GM23338 (cell line): ENCODE measurements around the gene AGRN. TPM values are rescaled to one million over a fixed set of nuclear protein-coding genes. Genes with fewer than 3 reads are reported as not detected.

Experiments used
- ATAC-seq: fragments of 200-7000 bp; cut with Tn5 transposase; 3 replicates; pipeline ENCODE4 v1.9.1; 2020
- DNase-seq: peaks from one replicate; pipeline ENCODE4 v3.0.0-alpha.2; 2015; ENCODE audit warnings: low spot score
- H2AFZ ChIP-seq: fragments of 200-600 bp; sonication (generic); 2 replicates; pipeline ENCODE4 v1.8.0; 2016; ENCODE audit warnings: antibody characterized with exemption, mild to moderate bottlenecking, moderate library complexity
- H3F3A ChIP-seq: fragments of 200-600 bp; sonication (generic); replicated peaks from 2 replicates; pipeline ENCODE4 v1.8.0; 2017; ENCODE audit warnings: antibody characterized with exemption, mixed run types, low read depth
- H3K27ac ChIP-seq: fragments of 200-600 bp; sonication (generic); 2 replicates; pipeline ENCODE4 v1.6.1; 2016; ENCODE audit warnings: low read depth
- H3K27me3 ChIP-seq: fragments of 200-600 bp; sonication (generic); 2 replicates; pipeline ENCODE4 v1.8.0; 2016; ENCODE audit warnings: mild to moderate bottlenecking, mixed run types, moderate library complexity; ENCODE audit not compliant: insufficient read depth
- H3K36me3 ChIP-seq: fragments of 200-600 bp; sonication (generic); 2 replicates; pipeline ENCODE4 v1.8.0; 2016; ENCODE audit warnings: mild to moderate bottlenecking; ENCODE audit not compliant: insufficient read depth
- H3K4me1 ChIP-seq: fragments of 200-600 bp; sonication (generic); 2 replicates; pipeline ENCODE4 v1.8.0; 2016; ENCODE audit warnings: mild to moderate bottlenecking, moderate library complexity; ENCODE audit not compliant: insufficient read depth
- H3K4me2 ChIP-seq: fragments of 200-600 bp; sonication (generic); 2 replicates; pipeline ENCODE4 v1.7.1; 2017; ENCODE audit warnings: mixed run types
- H3K4me3 ChIP-seq: fragments of 200-600 bp; sonication (generic); 2 replicates; pipeline ENCODE4 v1.6.1; 2016; ENCODE audit warnings: mixed run types
- H3K79me2 ChIP-seq: fragments of 200-600 bp; sonication (generic); replicated peaks from 2 replicates; pipeline ENCODE4 v1.8.0; 2017; ENCODE audit warnings: mild to moderate bottlenecking; ENCODE audit not compliant: insufficient read depth
- H3K9me2 ChIP-seq: fragments of 200-600 bp; sonication (generic); 2 replicates; pipeline ENCODE4 v1.8.0; 2017; ENCODE audit not compliant: insufficient read depth
- H4K20me1 ChIP-seq: fragments of 200-600 bp; sonication (generic); replicated peaks from 2 replicates; pipeline ENCODE4 v1.8.0; 2017; ENCODE audit warnings: mild to moderate bottlenecking; ENCODE audit not compliant: insufficient read depth
- H3K27ac Mint-ChIP-seq: 2 replicates; pipeline ENCODE4 v1.8.0; 2020; ENCODE audit warnings: inconsistent platforms, mild to moderate bottlenecking, moderate library complexity, mixed read lengths
- H3K27me3 Mint-ChIP-seq: 3 replicates; pipeline ENCODE4 v1.8.0; 2022; ENCODE audit warnings: low read depth, mild to moderate bottlenecking, moderate library complexity, mixed read lengths, inconsistent platforms; ENCODE audit not compliant: insufficient read depth, poor library complexity
- H3K36me3 Mint-ChIP-seq: 3 replicates; pipeline ENCODE4 v1.8.0; 2021; ENCODE audit warnings: low read depth, mild to moderate bottlenecking, inconsistent platforms, moderate library complexity, mixed read lengths
- H3K4me1 Mint-ChIP-seq: 3 replicates; pipeline ENCODE4 v1.8.0; 2020; ENCODE audit warnings: mild to moderate bottlenecking, inconsistent platforms, mixed read lengths
- H3K4me3 Mint-ChIP-seq: 3 replicates; pipeline ENCODE4 v1.8.0; 2021; ENCODE audit warnings: moderate library complexity, mild to moderate bottlenecking, inconsistent platforms, mixed read lengths
- H3K9me3 Mint-ChIP-seq: 3 replicates; pipeline ENCODE4 v1.8.0; 2020; ENCODE audit warnings: moderate library complexity, mild to moderate bottlenecking, inconsistent platforms, mixed read lengths
- JUNB ChIP-seq: IDR thresholded peaks from one replicate; pipeline ENCODE4 v1.6.1; 2016; ENCODE audit warnings: antibody characterized with exemption; ENCODE audit not compliant: unreplicated experiment
- POLR2AphosphoS5 ChIP-seq: IDR thresholded peaks from 2 replicates; pipeline ENCODE4 v1.6.1; 2016; ENCODE audit warnings: antibody characterized with exemption, low read depth
- REST ChIP-seq: IDR thresholded peaks from one replicate; pipeline ENCODE4 v1.6.1; 2018; ENCODE audit warnings: antibody characterized with exemption; ENCODE audit not compliant: unreplicated experiment
- ZNF331 ChIP-seq: fragments of 250-450 bp; sonication (Bioruptor Pico); IDR thresholded peaks from 2 replicates; pipeline ENCODE4 v1.5.0; 2020; ENCODE audit warnings: low read depth, mild to moderate bottlenecking, moderate library complexity
- ZNF462 ChIP-seq: fragments of 250-450 bp; sonication (Bioruptor Pico); IDR thresholded peaks from 2 replicates; pipeline ENCODE4 v1.5.0; 2020; ENCODE audit warnings: mild to moderate bottlenecking, moderate library complexity
- polyA plus RNA-seq: library from polyadenylated mRNA; unstranded; fragments of >200 nt; fragmentation: Nextera tagmentation; extraction: Ambion mirVana; gene quantifications from 2 replicates; pipeline ENCODE4 v1.2.1, GENCODE V29; 2016
- total RNA-seq: library from RNA; depleted of rRNA; stranded (reverse); fragments of >200 nt; shearing (Covaris generic); gene quantifications from 2 replicates; pipeline ENCODE4 v1.2.3, GENCODE V29; 2014

The AGRN gene
- total and polyA plus RNA-seq, 2 experiments from 2014 or later: 12.3 to 185 TPM

GRCh38 chr1:1001057-1001783, 18.7 kb upstream of the AGRN start:
- H3K4me1 ChIP-seq: peaks cover 16% of the 10 kb centered on the region
- TF ChIP-seq POLR2AphosphoS5: no peak
- TF ChIP-seq REST: no peak
- TF ChIP-seq ZNF331 (CRISPR knock-in tag): no peak
- TF ChIP-seq ZNF462 (CRISPR knock-in tag): no peak
- TF ChIP-seq JUNB: no peak
- no peaks in the 10 kb centered on the region for H3K79me2 ChIP-seq
- H3K9me2 ChIP-seq: no peaks in the 10 kb centered on the region
- H3K36me3 Mint-ChIP-seq: no peaks in the 10 kb centered on the region; the same call in 2 of the 3 replicates
- H3K27ac Mint-ChIP-seq: no peak overlapping the region
- H3K4me2 ChIP-seq: peak overlapping the region; percentile 88
- ATAC-seq (peak; percentile 0; the same call in 1 of the 3 replicates), DNase-seq (peak; percentile 69)
- peaks cover 2% of the 10 kb centered on the region; the same call in 1 of the 3 replicates for H3K9me3 Mint-ChIP-seq
- peaks cover 6% of the 10 kb centered on the region; the same call in 1 of the 2 replicates for H3F3A ChIP-seq
- H2AFZ ChIP-seq: peak overlapping the region; percentile 72
- H3K4me3 Mint-ChIP-seq: peak overlapping the region; percentile 71
- peak overlapping the region; percentile 71 for H3K4me3 ChIP-seq
- H4K20me1 ChIP-seq: no peaks in the 10 kb centered on the region
- H3K27me3 ChIP-seq: peaks cover 86% of the 10 kb centered on the region
- H3K4me1 Mint-ChIP-seq: peaks cover 15% of the 10 kb centered on the region
- H3K27me3 Mint-ChIP-seq: peaks cover 70% of the 10 kb centered on the region
- H3K36me3 ChIP-seq: no peaks in the 10 kb centered on the region
- H3K27ac ChIP-seq: no peak overlapping the region
